Neural progenitor cell (in vitro differentiated cells): ENCODE results near the gene ZNF524. TPM values are rescaled to one million over a fixed set of nuclear protein-coding genes. Genes with fewer than 3 reads are reported as not detected.

Experiments
- DNase-seq: peaks from one replicate; pipeline ENCODE4 v3.0.0-alpha.2; 2016; ENCODE audit warnings: low spot score
- H2AFZ ChIP-seq: fragments of 200-600 bp; sonication (generic); replicated peaks from 2 replicates; pipeline ENCODE4 v1.6.1; 2016; ENCODE audit warnings: antibody characterized with exemption
- H3F3A ChIP-seq: fragments of 200-600 bp; sonication (generic); 2 replicates; pipeline ENCODE4 v1.6.1; 2016; ENCODE audit warnings: antibody characterized with exemption, low read depth
- H3K27ac ChIP-seq: fragments of 200-600 bp; sonication (generic); 2 replicates; pipeline ENCODE4 v1.5.1; 2016; ENCODE audit warnings: mild to moderate bottlenecking
- H3K27me3 ChIP-seq: fragments of 200-600 bp; sonication (generic); 2 replicates; pipeline ENCODE4 v1.6.1; 2016; ENCODE audit warnings: mild to moderate bottlenecking, moderate library complexity
- H3K36me3 ChIP-seq: fragments of 200-600 bp; sonication (generic); 2 replicates; pipeline ENCODE4 v1.5.1; 2016
- H3K4me1 ChIP-seq: fragments of 200-600 bp; sonication (generic); 2 replicates; pipeline ENCODE4 v1.6.1; 2016; ENCODE audit warnings: mixed run types
- H3K4me2 ChIP-seq: fragments of 200-600 bp; sonication (generic); 2 replicates; pipeline ENCODE4 v1.6.1; 2016
- H3K4me3 ChIP-seq: fragments of 200-600 bp; sonication (generic); 2 replicates; pipeline ENCODE4 v1.5.1; 2016
- H3K79me2 ChIP-seq: fragments of 200-600 bp; sonication (generic); 2 replicates; pipeline ENCODE4 v1.6.1; 2016; ENCODE audit warnings: low read depth
- H3K9ac ChIP-seq: fragments of 200-600 bp; sonication (generic); 2 replicates; pipeline ENCODE4 v1.6.1; 2016
- H3K9me3 ChIP-seq: fragments of 200-600 bp; sonication (generic); 2 replicates; pipeline ENCODE4 v1.5.1; 2016; ENCODE audit warnings: low read depth
- H4K20me1 ChIP-seq: fragments of 200-600 bp; sonication (generic); 2 replicates; pipeline ENCODE4 v1.6.1; 2016; ENCODE audit warnings: low read depth
- H3K27ac Mint-ChIP-seq: 3 replicates; pipeline ENCODE4 v1.8.0; 2021; ENCODE audit warnings: mixed read lengths
- H3K27me3 Mint-ChIP-seq: 2 replicates; pipeline ENCODE4 v1.8.0; 2022; ENCODE audit warnings: low read depth, mild to moderate bottlenecking, inconsistent platforms, moderate library complexity, mixed read lengths; ENCODE audit not compliant: insufficient read depth
- H3K36me3 Mint-ChIP-seq: 3 replicates; pipeline ENCODE4 v1.8.0; 2021; ENCODE audit warnings: mixed read lengths
- H3K4me1 Mint-ChIP-seq: 3 replicates; pipeline ENCODE4 v1.8.0; 2021; ENCODE audit warnings: mixed read lengths
- H3K4me3 Mint-ChIP-seq: 3 replicates; pipeline ENCODE4 v1.8.0; 2021; ENCODE audit warnings: mild to moderate bottlenecking, moderate library complexity, mixed read lengths
- H3K9me3 Mint-ChIP-seq: 3 replicates; pipeline ENCODE4 v1.8.0; 2020; ENCODE audit warnings: mixed read lengths
- CTCF ChIP-seq: fragments of 200-600 bp; sonication (generic); IDR thresholded peaks from 2 replicates; pipeline ENCODE4 v1.5.1; 2017; ENCODE audit warnings: antibody characterized with exemption, mild to moderate bottlenecking
- EZH2 ChIP-seq: fragments of 200-600 bp; sonication (generic); IDR thresholded peaks from 2 replicates; pipeline ENCODE4 v1.6.1; 2017; ENCODE audit warnings: antibody characterized with exemption, mild to moderate bottlenecking, moderate library complexity
- EZH2phosphoT487 ChIP-seq: fragments of 200-600 bp; sonication (generic); IDR thresholded peaks from 2 replicates; pipeline ENCODE4 v1.6.1; 2017; ENCODE audit warnings: antibody characterized with exemption
- total RNA-seq: library from RNA; depleted of rRNA; stranded (reverse); fragments of >200 nt; gene quantifications from 2 replicates; pipeline ENCODE4 v1.2.3, GENCODE V29; 2015; ENCODE audit warnings: low replicate concordance

The ZNF524 gene
- total RNA-seq, 1 donor from 2014 or later: 3.2 TPM

- Histone ChIP-seq H3F3A (peaks cover 67% of the 10 kb centered on the region), H3K27ac (peak overlapping the region; percentile 98), H3K9ac (no peak overlapping the region), H3K79me2 (peaks cover 16% of the 10 kb centered on the region), H3K36me3 (peaks cover 3% of the 10 kb centered on the region), H3K4me2 (peak overlapping the region; percentile 89), H3K4me3 (peak overlapping the region; percentile 73), H3K4me1 (peaks cover 6% of the 10 kb centered on the region), H2AFZ (no peak overlapping the region), H4K20me1 (no peaks in the 10 kb centered on the region), H3K27me3 (no peaks in the 10 kb centered on the region), H3K9me3 (no peaks in the 10 kb centered on the region)
- TF ChIP-seq CTCF (no peak), EZH2phosphoT487 (no peak), EZH2 (no peak)
- peaks cover 12% of the 10 kb centered on the region for H3K9me3 Mint-ChIP-seq
- H3K4me1 Mint-ChIP-seq: peaks cover 38% of the 10 kb centered on the region
- H3K27me3 Mint-ChIP-seq: peaks cover 7% of the 10 kb centered on the region
- peaks cover 23% of the 10 kb centered on the region for H3K36me3 Mint-ChIP-seq
- DNase-seq: no peak
- peak overlapping the region; percentile 89 for H3K27ac Mint-ChIP-seq
- peak overlapping the region; percentile 86 for H3K4me3 Mint-ChIP-seq
Measured at GRCh38 chr19:55601084-55601483, 996 bp downstream of the ZNF524 start.

GRCh38 chr19:55602104-55603001, 2.3 kb downstream of the ZNF524 start:
- Histone ChIP-seq H3K4me3 (no peak overlapping the region), H3K36me3 (no peaks in the 10 kb centered on the region), H3K27me3 (no peaks in the 10 kb centered on the region), H3K4me1 (peaks cover 14% of the 10 kb centered on the region), H3K27ac (no peak overlapping the region), H3K9ac (no peak overlapping the region), H3F3A (peaks cover 72% of the 10 kb centered on the region), H3K4me2 (no peak overlapping the region), H3K79me2 (peaks cover 21% of the 10 kb centered on the region), H2AFZ (no peak overlapping the region), H3K9me3 (no peaks in the 10 kb centered on the region), H4K20me1 (peaks cover 11% of the 10 kb centered on the region)
- H3K36me3 Mint-ChIP-seq: peaks cover 14% of the 10 kb centered on the region
- peak overlapping the region; percentile 86 for H3K4me3 Mint-ChIP-seq
- H3K27ac Mint-ChIP-seq: peak overlapping the region; percentile 93
- H3K4me1 Mint-ChIP-seq: peaks cover 44% of the 10 kb centered on the region
- H3K9me3 Mint-ChIP-seq: peaks cover 12% of the 10 kb centered on the region
- no peak for DNase-seq
- peaks cover 7% of the 10 kb centered on the region for H3K27me3 Mint-ChIP-seq
- TF ChIP-seq EZH2phosphoT487: no peak

GRCh38 chr19:55603115-55603514, 3.0 kb downstream of the ZNF524 start:
- Mint-ChIP-seq H3K36me3 (peaks cover 14% of the 10 kb centered on the region), H3K4me1 (peaks cover 46% of the 10 kb centered on the region), H3K9me3 (peaks cover 12% of the 10 kb centered on the region), H3K27ac (peak overlapping the region; percentile 76), H3K4me3 (peak overlapping the region; percentile 49), H3K27me3 (peaks cover 7% of the 10 kb centered on the region)
- H3K27ac ChIP-seq: no peak overlapping the region
- no peak for DNase-seq
- no peak overlapping the region for H3K9ac ChIP-seq
- H3K4me2 ChIP-seq: no peak overlapping the region
- H3K36me3 ChIP-seq: no peaks in the 10 kb centered on the region
- H3K4me1 ChIP-seq: peaks cover 12% of the 10 kb centered on the region
- H3K79me2 ChIP-seq: peaks cover 20% of the 10 kb centered on the region
- no peak overlapping the region for H3K4me3 ChIP-seq
- H2AFZ ChIP-seq: no peak overlapping the region
- H3F3A ChIP-seq: peaks cover 65% of the 10 kb centered on the region
- peaks cover 18% of the 10 kb centered on the region for H4K20me1 ChIP-seq
- H3K27me3 ChIP-seq: no peaks in the 10 kb centered on the region
- no peaks in the 10 kb centered on the region for H3K9me3 ChIP-seq
- TF ChIP-seq CTCF (no peak), EZH2 (no peak), EZH2phosphoT487 (no peak)
